GM21528 (cell line): Measurements from ENCODE around the gene RORC.

ENCODE experiments used
- ATAC-seq: cut with Tn5 transposase; IDR thresholded peaks from one replicate; pipeline ENCODE4 v1.9.1; 2021; ENCODE audit warnings: mild to moderate bottlenecking, moderate library complexity; ENCODE audit not compliant: unreplicated experiment, low FRiP score

RORC gene

DNA sequence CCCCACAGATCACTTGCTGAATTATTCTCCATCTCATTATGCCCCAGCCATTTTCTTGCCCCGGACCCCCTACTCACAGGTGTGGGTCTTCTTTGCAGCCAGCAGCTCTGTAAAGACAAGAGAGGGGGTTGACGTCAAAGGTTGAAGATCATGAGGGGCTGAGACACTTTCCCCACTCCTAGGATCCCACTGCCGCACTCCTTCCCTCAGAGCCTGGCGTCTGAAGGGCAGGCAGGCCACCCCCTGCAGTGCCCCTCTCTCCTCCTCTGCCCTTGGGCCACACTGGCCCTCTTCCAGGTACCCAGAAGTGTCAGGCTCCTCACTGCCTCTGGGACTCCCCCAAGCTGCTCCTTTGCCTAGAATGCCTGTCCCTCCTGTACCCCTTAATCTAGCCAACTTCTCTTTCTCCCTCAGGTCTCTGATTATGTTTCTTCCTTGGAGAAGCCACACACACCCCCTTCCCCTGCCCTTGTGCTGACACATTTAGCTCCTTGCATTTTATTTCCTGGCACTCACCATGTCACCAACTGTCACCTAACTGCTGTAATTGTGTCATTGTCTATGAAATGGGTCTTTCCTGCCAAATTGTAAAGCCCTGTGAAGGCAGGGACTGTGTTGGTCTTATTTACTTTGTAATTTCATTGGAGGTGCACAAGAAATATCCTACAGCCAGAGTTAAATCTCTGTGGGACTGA lies 2.1 kb downstream of the RORC start:
- no peak for ATAC-seq

DNA sequence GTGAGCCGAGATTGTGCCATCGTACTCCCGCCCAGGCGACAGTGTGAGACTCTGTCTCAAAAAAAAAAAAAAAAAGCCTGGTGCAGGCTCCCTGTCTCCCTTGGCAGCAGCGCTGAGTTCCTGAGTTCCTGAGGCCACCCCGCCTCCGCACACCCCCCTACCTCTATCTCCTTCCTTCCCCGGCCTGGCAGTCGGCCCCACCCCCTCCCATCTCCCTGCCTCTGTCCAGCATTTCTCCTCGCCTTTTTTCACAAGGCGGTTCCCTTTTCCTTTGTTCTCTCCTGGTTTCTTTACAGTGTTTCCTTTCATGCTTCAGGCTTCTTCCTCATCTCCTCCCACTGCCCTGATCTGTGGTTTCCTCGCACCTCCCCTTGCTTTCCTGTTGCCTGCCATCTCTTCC lies 2.7 kb downstream of the RORC start:
- ATAC-seq = no peak

DNA sequence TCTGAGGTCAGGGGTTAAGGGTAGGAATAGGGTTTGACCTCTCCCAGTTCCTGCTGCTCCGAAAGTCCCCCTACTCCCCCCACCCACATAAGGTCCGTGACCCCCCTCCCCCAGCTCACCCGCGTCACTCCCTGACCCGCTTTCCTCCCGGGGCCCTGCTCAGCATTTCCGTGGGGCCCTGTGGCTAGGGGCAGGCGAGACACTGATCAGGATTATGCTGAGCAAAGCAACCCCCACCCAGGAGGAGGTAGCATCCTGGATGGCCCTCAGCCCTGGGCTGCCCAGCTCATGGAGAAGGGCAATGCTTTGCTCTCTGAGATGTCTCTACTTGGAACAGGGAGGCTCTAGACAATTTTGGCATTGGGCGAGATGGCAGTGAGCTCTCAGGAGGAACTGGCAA lies 3.7 kb downstream of the RORC start:
- ATAC-seq = no peak

DNA sequence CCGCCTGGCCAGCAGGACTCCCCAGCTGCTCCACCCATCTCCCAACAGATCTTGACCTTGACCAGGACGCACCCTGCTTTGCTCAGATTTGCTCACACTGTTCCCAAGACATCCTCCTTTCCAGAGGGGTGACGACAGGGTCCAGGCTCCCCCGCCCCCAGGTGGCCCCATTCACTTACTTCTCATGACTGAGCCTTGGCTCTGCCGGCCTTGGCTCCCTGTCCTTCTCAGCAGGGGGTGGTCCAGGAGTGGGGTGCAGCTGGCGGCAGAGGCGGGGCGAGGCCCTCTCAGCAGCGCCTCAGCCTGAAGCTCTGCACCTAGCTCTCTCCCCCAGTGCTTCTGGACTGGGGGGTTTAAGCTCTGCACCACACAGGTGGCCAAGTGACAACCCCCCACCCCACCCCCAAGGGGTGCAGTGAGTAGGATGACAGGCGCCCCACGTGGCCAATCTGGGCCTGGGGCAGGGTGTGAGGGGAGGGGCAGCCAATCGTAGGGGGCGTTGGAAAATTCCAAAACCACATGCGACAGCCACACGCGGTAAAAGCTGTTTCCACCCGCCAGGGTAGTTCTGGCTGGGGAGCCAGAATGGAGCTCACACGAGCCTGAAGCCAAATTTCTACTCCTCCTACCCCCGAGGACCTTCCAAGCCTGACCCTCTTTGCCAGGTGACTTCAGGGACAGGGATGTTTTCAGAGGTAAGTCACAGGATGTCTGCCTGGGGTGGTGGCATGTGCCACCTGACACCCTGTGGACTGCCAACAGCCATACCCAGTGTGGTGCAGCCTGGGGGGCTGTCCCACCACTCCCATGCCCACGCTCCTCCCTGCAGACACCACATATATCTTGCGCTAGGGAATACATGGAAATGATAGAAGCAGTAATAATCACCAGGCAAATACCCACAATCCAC lies 5.6 kb downstream of the RORC start:
- no peak for ATAC-seq

DNA sequence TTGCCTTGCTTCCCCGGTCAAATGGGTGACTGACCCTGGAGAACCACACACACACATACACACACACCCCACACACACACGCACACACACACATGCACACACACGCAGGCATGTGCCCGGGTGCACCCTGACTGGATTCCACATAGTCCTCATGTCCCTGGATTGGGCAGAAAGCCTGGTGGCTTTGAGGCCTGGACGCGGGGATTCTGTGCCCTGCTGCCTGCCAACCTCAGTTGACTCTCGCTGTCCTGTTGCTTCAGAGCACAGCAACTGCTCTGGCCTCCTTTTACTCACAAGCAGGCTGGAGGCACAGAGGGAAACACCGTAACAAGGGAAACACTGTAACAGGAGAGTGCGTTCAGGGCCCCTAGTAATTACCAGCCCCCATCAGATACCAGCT lies 6.4 kb downstream of the RORC start:
- no peak for ATAC-seq

DNA sequence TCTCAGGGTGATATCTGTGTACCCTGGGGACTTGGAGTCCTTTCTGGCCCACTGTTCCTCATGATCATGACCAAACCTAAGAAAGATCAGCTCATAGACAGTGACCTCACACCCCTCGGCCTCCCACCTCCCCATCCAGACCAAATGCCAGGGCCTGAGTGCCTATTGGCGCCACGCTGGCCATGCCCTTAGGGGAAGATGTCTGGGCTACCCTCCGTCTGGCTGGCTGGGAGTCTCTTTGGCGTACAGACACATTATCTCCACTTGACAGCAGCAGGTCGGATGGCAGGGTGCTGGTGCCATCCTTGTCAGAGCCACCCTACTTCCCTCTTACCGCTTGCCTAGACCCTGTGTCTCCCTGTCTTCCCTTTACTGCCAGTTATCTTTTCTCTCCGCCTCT lies 8.4 kb downstream of the RORC start:
- ATAC-seq = no peak

DNA sequence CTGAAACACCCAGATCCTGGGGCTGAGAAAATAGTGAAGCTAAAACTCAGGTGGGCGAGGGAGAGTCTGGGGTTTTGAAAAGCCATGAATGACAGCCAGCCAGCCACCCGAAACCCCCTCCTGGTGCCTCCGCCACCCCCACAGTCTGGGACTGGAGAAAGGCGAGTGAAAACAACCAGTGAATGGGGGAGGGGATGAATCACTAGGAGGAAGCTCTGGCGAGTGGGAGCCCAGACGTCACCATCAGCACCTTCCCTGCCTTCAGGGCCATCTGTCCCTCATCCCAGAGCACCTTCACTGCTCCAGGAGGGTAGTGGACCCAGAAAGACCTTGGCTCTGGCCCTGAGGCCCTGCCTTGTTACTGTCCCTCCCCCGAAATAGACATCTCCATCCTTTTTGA lies 9.2 kb downstream of the RORC start:
- no peak for ATAC-seq

DNA sequence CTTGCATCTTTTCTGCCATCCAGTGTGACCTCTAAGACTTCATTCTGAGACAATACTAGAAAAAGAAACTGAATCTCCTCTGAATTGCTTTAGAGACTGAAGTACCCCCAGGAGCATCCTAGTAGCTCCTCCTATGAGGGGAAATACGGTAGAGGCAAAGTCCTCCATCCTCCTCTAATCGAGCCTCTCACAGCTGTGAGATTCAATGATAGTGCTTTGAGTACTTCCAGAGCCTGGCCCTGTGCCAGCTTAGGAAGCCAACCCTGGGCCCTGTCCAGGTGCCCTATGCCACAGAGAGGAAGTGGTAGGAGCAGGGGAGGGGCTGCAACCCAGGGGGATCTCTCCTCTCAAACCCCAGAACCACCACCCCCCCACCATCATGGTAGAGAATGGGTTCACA lies 10.7 kb downstream of the RORC start:
- ATAC-seq = no peak

DNA sequence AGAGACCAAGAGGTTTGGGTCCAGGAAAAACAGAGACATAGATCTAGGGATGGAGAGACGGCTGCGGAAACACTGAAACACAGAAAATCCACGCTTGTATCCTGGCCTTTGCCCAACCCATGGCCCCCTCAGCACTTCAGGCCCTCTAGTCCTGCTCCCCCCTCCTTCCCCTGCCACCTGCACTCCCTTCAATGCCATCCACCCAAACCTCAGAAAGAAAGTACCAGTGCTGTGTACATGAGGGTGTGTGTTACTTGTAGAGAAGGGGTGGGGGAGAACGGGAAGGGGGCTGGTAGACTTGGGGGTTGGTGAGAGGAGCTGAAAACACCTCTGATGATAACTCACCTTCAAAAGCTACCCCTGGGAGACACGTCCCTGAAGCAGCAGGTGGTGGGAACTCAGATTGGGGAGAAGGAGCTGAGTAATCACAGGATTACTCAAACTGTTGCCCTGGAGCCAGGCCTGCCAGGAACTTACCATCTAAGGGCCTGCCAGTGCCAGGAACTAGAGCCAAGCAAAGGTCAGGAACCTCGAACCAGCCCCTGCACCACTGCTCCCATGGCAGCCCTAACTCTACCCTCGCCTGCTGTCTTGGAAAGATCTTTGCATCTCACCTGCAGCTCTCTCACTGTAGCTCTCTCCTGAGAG lies 11.5 kb downstream of the RORC start:
- ATAC-seq = no peak

DNA sequence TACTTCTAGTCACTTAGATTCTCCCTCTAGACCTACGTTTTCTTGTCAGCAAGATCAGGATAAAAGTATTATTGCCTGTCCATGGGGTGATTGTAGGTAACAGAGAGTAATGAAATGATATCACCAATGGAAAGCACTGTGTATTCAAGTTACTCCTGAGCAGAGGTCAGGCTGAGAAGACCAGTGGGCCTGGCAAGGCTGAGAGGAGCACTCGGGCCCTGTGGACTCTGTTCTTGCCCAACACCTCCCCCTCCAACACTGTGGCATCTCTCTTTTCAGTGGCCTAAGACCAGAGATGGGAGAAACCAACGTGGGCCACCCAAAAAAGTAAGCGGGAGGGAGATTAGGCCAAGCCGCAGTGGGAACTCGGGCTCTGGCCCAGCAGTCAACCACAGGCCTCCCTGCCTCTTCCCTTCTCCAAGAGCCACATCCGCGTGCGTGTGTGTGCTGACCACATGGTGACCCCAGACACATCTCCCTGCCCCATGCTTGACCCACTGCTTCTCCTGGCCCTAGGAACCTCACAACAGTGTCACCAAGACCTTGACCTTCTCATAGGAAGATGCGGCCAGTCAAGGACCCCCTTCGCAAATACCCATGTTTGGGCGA lies 12.3 kb downstream of the RORC start:
- no peak for ATAC-seq

DNA sequence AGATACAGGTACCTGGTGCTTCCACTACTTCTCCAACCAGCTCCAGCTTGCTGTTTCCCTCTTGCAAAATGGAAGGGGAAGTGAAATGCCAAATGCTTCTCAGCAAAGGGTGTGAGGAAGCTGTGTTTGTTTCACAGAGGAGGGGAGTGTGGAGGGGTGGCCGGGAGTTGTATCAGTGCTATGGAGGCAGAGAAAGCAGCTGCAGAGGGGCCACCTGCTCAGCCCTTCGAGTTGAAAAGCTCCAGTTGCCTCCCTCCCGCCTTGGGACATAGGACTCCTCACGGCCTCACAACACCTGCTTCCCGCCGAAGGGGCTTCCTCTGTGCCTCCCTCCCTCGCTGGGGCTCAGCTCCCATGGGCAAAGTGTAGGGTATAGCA lies 14.3 kb downstream of the RORC start:
- no peak for ATAC-seq

DNA sequence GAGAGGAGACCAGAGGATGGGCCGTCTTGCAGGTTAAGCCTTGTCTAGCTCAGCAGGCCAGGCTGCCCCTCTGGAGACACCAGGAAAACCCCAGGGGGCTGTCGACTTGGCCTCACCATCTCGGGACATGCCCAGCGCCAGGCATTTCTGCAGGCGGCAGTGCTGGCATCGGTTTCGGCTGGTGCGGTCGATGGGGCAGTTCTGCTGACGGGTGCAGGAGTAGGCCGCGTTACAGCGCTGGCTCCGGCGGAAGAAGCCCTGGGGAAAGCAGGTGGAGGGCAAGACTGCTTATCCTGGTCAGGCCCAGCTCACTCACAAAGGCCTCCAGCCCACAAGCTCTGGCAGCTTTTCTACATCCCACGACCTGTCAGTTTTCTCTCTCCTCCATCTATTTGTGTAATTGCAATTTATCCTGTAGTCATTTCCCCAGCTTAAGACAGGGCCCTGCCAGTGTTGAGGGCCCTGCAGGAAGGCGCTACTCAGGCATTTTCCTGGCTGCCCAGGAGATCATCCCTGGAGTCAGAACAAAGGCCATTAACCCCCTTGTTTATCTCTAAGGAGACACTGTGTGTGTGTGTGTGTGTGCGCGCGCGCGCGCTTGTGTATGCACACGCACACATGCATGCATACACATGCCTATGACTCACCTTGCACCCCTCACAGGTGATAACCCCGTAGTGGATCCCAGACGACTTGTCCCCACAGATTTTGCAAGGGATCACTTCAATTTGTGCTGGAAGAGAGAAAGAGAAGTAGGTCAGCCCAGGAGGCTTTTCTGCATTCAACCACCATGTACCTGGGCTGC lies 14.9 kb downstream of the RORC start:
- no peak for ATAC-seq

DNA sequence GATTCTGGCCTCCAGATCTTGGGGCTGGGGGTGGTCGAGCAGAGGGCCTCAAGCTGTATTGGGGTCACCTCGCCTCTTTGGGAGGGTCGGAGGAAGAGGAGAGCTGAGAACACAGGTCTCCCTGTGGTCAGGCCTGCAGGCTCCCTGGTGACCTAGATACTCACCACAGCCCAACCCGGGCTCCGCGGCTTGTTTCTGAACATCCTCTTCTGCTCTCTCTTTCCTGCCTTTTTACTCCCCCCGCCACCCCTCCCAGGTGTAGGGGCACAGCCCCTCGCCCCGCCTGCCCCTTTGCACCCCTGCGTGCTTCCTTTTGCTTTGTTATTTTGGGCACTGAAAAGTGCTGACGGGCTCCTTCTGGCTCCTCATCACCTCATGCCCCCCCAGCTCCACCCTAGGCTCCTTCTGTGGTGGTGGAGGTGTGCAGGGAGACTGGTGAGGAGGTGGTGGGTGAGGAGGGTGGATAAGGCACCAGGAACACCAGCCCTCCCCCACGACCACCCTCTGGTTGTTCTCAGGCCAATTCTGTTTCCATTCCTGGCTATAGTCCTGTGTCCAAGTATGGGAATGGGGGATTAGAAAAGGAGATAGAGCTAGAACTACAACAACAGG lies 15.8 kb downstream of the RORC start:
- ATAC-seq = no peak

DNA sequence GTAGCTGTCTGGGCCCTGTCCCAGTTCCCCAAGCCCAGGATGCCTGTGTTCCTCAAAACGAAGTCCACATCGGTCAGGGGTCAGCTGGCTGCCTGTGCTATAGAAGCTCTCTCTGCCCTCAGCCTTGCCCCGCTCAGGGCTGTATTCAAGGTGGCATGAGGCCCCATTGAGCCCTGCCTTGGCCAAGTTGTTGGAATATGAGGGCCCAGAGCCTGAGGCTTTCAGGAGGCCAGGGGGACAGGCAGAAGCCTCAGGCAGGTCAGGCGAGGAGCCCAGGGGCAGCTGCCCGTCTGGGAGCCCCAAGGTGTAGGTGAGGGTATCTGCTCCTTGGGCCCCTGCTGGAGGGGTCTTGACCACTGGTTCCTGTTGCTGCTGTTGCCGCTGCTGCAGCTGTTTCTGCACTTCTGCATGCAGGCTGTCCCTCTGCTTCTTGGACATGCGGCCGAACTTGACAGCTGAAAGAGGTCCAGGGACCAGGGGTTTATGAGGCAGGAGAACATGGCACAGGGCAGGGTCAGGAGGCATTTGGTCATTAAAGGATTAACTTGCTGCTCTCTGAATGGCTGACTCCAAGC lies 16.5 kb downstream of the RORC start:
- ATAC-seq = no peak

DNA sequence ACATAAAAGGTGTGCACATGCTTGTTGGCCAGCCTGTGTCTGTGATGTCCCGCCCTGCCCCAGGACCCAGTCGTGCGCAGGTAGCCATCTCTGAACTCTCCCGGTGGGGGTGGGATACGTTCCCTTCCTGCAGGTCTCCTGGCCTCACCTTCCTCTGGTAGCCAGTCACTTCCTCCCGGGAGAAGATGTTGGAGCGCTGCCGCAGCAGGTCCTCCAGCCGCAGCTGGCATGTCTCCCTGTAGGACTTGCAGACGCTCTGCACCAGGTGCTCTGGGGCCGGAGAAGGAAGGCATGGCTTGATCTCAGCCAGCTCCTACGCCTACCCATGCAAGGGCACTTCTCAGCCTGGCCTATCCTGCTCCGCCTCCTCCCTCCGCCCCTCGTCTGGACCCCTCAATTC lies 17.2 kb downstream of the RORC start:
- ATAC-seq = no peak

DNA sequence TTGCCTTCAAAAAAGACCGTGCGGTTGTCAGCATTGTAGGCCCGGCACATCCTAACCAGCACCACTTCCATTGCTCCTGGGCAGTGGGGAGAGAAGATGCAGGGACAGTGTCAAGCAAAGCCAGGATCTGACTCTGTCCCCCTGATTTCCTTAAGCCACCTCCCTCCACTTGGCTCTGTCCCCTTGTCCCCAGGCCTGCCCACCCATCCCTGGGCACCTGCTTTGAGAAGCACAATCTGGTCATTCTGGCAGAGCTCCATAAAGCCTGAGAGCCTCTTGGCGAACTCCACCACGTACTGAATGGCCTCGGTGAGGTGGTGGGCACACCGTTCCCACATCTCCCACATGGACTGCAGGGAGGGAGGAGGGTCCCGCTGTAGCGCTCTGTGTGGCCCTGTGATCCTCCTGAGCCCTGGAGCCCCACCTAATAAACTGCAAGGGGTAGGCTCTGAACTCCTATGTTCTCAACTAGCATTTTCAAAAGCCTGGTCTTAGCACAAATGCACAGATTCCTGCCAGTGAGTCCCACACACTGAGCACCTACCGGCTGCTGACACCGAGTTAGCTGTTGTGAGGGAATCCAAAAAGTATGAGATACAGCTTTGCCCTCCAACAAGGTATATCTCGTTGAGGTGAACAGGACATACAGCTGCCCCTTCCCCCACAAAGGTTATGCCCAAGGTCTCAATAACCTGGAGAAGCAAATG lies 18.2 kb downstream of the RORC start:
- ATAC-seq = no peak

DNA sequence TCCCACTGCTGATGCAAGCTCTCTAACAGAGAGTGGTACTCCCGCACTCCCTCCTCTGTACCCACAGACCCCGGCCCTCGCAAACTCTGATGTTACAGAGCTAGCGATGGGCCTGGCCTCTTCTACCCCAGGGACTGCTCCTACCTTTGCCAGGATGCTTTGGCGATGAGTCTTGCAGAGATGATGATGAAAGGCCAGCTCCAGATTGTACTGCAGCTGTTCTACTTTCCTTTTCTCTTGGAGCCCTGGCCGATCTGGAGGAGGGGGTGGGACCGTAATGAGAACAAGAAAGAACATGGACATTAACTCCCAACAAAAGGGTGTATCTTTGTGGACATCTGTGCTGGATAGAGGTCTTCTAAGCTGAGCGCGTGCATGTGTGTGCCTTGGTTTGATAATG lies 20.4 kb downstream of the RORC start:
- no peak for ATAC-seq

DNA sequence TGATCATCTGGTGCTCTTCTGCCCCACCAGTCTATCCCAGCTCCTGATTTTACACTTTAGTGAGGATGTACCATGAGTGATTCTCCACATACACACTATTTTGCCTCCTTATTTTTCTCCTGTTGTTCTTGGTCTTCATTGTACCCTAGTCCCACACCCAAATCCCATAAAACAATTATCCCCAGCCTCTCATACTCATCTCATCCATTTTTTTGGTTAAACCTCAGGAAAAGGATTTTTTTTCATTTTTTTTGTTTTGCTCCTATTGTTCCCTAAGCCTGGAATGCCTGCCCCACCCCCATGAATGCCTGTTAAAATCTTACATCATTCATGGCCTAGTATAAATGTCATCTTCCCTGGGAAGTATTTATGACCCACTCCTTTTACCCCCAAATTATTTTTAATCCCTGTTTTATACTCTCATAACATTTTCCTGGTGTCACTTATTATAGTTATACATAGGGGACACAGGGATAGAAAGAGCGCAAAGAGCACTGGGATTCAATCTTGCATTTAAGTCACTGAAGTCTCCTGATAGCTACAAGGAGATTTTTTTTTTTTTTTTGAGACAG lies 21.5 kb downstream of the RORC start:
- ATAC-seq = no peak
